SK-N-SH (cell line): ENCODE data around the gene SEMA3A. TPM values are rescaled to one million over a fixed set of nuclear protein-coding genes. Genes with fewer than 3 reads are reported as not detected.
"Not testable (repeated sequence)": the region's sequence is repeated elsewhere in the genome, so short reads cannot be mapped to it uniquely, and the experiment has no call there.

ENCODE experiments used
- CTCF ChIA-PET: fragments of 300-600, 350-600 bp; formaldehyde crosslinking; extraction: SDS; loops from one replicate; lab custom pipeline; 2021; lab: Yijun Ruan, JAX
- POLR2A ChIA-PET: fragments of 350-600 bp; sonication (Branson Sonifier 250); formaldehyde crosslinking; extraction: SDS; loops from one replicate; lab custom pipeline; 2020; ENCODE audit warnings: antibody characterized with exemption, inconsistent platforms; lab: Yijun Ruan, JAX
- DNase-seq: peaks from one replicate; pipeline ENCODE4 v3.0.0; 2012
- H2AFZ ChIP-seq: fragments of 200-600 bp; sonication (generic); 2 replicates; pipeline ENCODE4 v1.8.1; 2016; ENCODE audit warnings: antibody characterized with exemption, mild to moderate bottlenecking, low read depth
- H3F3A ChIP-seq: fragments of 200-600 bp; sonication (generic); replicated peaks from 2 replicates; pipeline ENCODE3; 2016; ENCODE audit warnings: antibody characterized with exemption, mild to moderate bottlenecking; ENCODE audit not compliant: insufficient read depth
- H3K27ac ChIP-seq, 2 experiments: fragments of 200-500 bp in 1 of 2; fragments of 200-600 bp in 1 of 2; sonication (Bioruptor generic) in 1 of 2; sonication (generic), shearing (Covaris generic) in 1 of 2; 2 replicates each; pipeline versions ENCODE4 v1.5.1 to v1.6.1; 2014 to 2016; ENCODE audit warnings: low read depth in 2 of 2, inconsistent platforms in 1 of 2, low read length in 1 of 2, mild to moderate bottlenecking in 1 of 2, mixed read lengths in 1 of 2
- H3K27me3 ChIP-seq: fragments of 200-600 bp; sonication (generic), shearing (Covaris generic); 2 replicates; pipeline ENCODE4 v1.6.1; 2016; ENCODE audit warnings: mixed run types; ENCODE audit not compliant: insufficient read depth
- H3K36me3 ChIP-seq, 2 experiments: fragments of 200-500 bp in 1 of 2; fragments of 200-600 bp in 1 of 2; sonication (Bioruptor generic) in 1 of 2; sonication (generic) in 1 of 2; replicated peaks in 1 of 2; 2 replicates each; pipeline versions ENCODE3 to v1.5.1; 2014 to 2016; ENCODE audit warnings: low read length in 1 of 2, mild to moderate bottlenecking in 1 of 2; ENCODE audit not compliant: insufficient read depth in 2 of 2, control insufficient read depth in 1 of 2
- H3K4me1 ChIP-seq, 2 experiments: fragments of 200-500 bp in 1 of 2; fragments of 200-600 bp in 1 of 2; sonication (Bioruptor generic) in 1 of 2; sonication (generic), shearing (Covaris generic) in 1 of 2; 2 replicates each; pipeline versions ENCODE4 v1.5.1 to v1.6.1; 2014 to 2016; ENCODE audit warnings: low read depth in 1 of 2, low read length in 1 of 2, mixed run types in 1 of 2; ENCODE audit not compliant: insufficient read depth in 2 of 2, control insufficient read depth in 1 of 2
- H3K4me2 ChIP-seq: fragments of 200-600 bp; sonication (generic), shearing (Covaris generic); 2 replicates; pipeline ENCODE4 v1.6.1; 2017; ENCODE audit warnings: mixed run types
- H3K4me3 ChIP-seq, 2 experiments: fragments of 200-500 bp in 1 of 2; fragments of 200-600 bp in 1 of 2; sonication (Bioruptor generic) in 1 of 2; sonication (generic), shearing (Covaris generic) in 1 of 2; 2 replicates each; pipeline versions ENCODE4 v1.5.1 to v1.8.1; 2014 to 2016; ENCODE audit warnings: low read depth in 2 of 2, inconsistent platforms in 1 of 2, low read length in 1 of 2, mild to moderate bottlenecking in 1 of 2, mixed read lengths in 1 of 2, moderate library complexity in 1 of 2
- H3K79me2 ChIP-seq: fragments of 200-600 bp; sonication (generic); 2 replicates; pipeline ENCODE4 v1.8.1; 2017; ENCODE audit warnings: mild to moderate bottlenecking; ENCODE audit not compliant: insufficient read depth
- H3K9ac ChIP-seq: fragments of 200-600 bp; sonication (generic); 2 replicates; pipeline ENCODE4 v1.6.1; 2017; ENCODE audit warnings: mixed run types
- H3K9me2 ChIP-seq: fragments of 200-600 bp; sonication (generic); 2 replicates; pipeline ENCODE4 v1.6.1; 2017; ENCODE audit warnings: mixed run types
- H3K9me3 ChIP-seq: fragments of 200-600 bp; sonication (generic); 2 replicates; pipeline ENCODE4 v1.6.1; 2017; ENCODE audit warnings: mixed run types, mild to moderate bottlenecking, moderate library complexity
- H4K20me1 ChIP-seq: fragments of 200-600 bp; sonication (generic); 2 replicates; pipeline ENCODE4 v1.6.1; 2017; ENCODE audit warnings: mild to moderate bottlenecking, mixed run types; ENCODE audit not compliant: insufficient read depth
- ELF1 ChIP-seq: IDR thresholded peaks from 2 replicates; pipeline ENCODE4 v1.4.0; 2012
- EP300 ChIP-seq, 2 experiments: IDR thresholded peaks; 2 replicates each; pipeline versions ENCODE4 v1.4.0 to v1.6.1; 2012; ENCODE audit warnings: borderline replicate concordance in 1 of 2, low read depth in 1 of 2, low read length in 1 of 2
- FOXJ3 ChIP-seq: sonication (generic); formaldehyde crosslinking; IDR thresholded peaks from 2 replicates; pipeline ENCODE4 v1.5.1; 2020; ENCODE audit warnings: mild to moderate bottlenecking, missing genetic modification reagents
- IRF3 ChIP-seq: fragments of 150-350 bp; IDR thresholded peaks from 2 replicates; pipeline ENCODE4 v1.6.1; 2016; ENCODE audit warnings: mild to moderate bottlenecking, low read depth, low read length
- MAX ChIP-seq: IDR thresholded peaks from 2 replicates; pipeline ENCODE4 v1.4.0; 2012; ENCODE audit warnings: low read depth
- MEF2A ChIP-seq: IDR thresholded peaks from 2 replicates; pipeline ENCODE4 v1.4.0; 2012; ENCODE audit warnings: low read depth, borderline replicate concordance
- MXI1 ChIP-seq: IDR thresholded peaks from 2 replicates; pipeline ENCODE4 v1.6.1; 2012; ENCODE audit warnings: mild to moderate bottlenecking, low read depth, low read length, improper control_type of control experiment
- NFIC ChIP-seq: IDR thresholded peaks from 2 replicates; pipeline ENCODE4 v1.4.0; 2012; ENCODE audit warnings: borderline replicate concordance
- POLR2AphosphoS5 ChIP-seq: IDR thresholded peaks from 2 replicates; pipeline ENCODE4 v1.6.1; 2012; ENCODE audit warnings: low read depth, low read length
- RFX5 ChIP-seq: IDR thresholded peaks from 2 replicates; pipeline ENCODE4 v1.6.1; 2012; ENCODE audit warnings: mild to moderate bottlenecking, improper control_type of control experiment, low read length
- RXRA ChIP-seq: IDR thresholded peaks from 2 replicates; pipeline ENCODE4 v1.4.0; 2012; ENCODE audit warnings: low read depth, mild to moderate bottlenecking, borderline replicate concordance
- TAF1 ChIP-seq: IDR thresholded peaks from 2 replicates; pipeline ENCODE4 v1.6.1; 2012; ENCODE audit warnings: low read depth, mild to moderate bottlenecking, low read length, moderate library complexity, borderline replicate concordance
- TCF12 ChIP-seq: IDR thresholded peaks from 2 replicates; pipeline ENCODE4 v1.4.0; 2012
- ZBTB33 ChIP-seq: IDR thresholded peaks from 2 replicates; pipeline ENCODE4 v1.4.0; 2012; ENCODE audit warnings: low read depth, borderline replicate concordance
- WGBS: methylation state at CpG from one replicate; pipeline ENCODE4 v1.1.6; 2017; ENCODE audit warnings: low lambda C conversion rate; 5-methylcytosine and 5-hydroxymethylcytosine counted together
- polyA plus RNA-seq, 3 experiments: library from polyadenylated mRNA; depleted of rRNA; stranded (reverse); fragments of >200 nt; gene quantifications; 2 replicates each; pipeline ENCODE4 v1.2.3, GENCODE V29; 2012

SEMA3A gene
- polyA plus RNA-seq, 1 of the 3 experiments (the other 2 are of a cell fraction), result 15.9 TPM

GRCh38 chr7:84152995-84153394, 41.6 kb downstream of the SEMA3A start:
- Histone ChIP-seq H3K4me3 (no peak overlapping the region), H3K4me1 (peaks cover 0 to 29% of the 10 kb centered on the region in 2 experiments; a peak in 2 of 4 replicates)
- no peak for TF ChIP-seq MXI1
- no peak for TF ChIP-seq FOXJ3 (CRISPR knock-in tag)
- TF ChIP-seq RFX5, result no peak
- TF ChIP-seq ELF1, result no peak
- no peak for TF ChIP-seq NFIC
- no peak for TF ChIP-seq POLR2AphosphoS5
- no peak for TF ChIP-seq TAF1
- no peak for TF ChIP-seq MAX
- no peak for TF ChIP-seq IRF3
- TF ChIP-seq MEF2A, result no peak
- no peak for TF ChIP-seq EP300 (IDR thresholded peaks at IDR 0.05; ENCODE audit: borderline replicate concordance in 1 of 2, low read depth in 1 of 2, low read length in 1 of 2)
- TF ChIP-seq ZBTB33, result no peak
- no peak for TF ChIP-seq TCF12
- no peak for TF ChIP-seq RXRA
- TF ChIP-seq, all 33 proteins: peak for 0
- Histone ChIP-seq H2AFZ (no peak overlapping the region), H3K27ac (no peak overlapping the region), H3K4me2 (no peak overlapping the region), H3K9me2 (no peaks in the 10 kb centered on the region), H3K79me2 (no peaks in the 10 kb centered on the region), H3K27me3 (no peaks in the 10 kb centered on the region), H3F3A (no peaks in the 10 kb centered on the region), H3K9ac (no peak overlapping the region), H3K36me3 (no peaks in the 10 kb centered on the region), H3K9me3 (no peaks in the 10 kb centered on the region), H4K20me1 (no peaks in the 10 kb centered on the region)
- ChIA-PET POLR2A (no interaction called here), CTCF (interaction anchor here (1.4 kb wide), 1 partner anchor 10 kb away, joined by 6 read pairs; no protein-coding TSS in a partner anchor)
- DNase-seq, result no peak

- H3K27me3 ChIP-seq, H3K4me3 ChIP-seq, H3F3A ChIP-seq, H3K9me2 ChIP-seq, POLR2A ChIA-PET, CTCF ChIA-PET, H3K4me2 ChIP-seq, H3K27ac ChIP-seq, H3K9ac ChIP-seq, H3K9me3 ChIP-seq, H2AFZ ChIP-seq, DNase-seq, H4K20me1 ChIP-seq, H3K79me2 ChIP-seq, H3K36me3 ChIP-seq: not testable (repeated sequence)
- H3K4me1 ChIP-seq, result peaks cover 11 to 22% of the 10 kb centered on the region in 2 experiments; a peak in 2 of 4 replicates
- WGBS, result 92% methylated on average over 22 of the region's 22 CpGs
Measured at GRCh38 chr7:84150370-84150769, 44.2 kb downstream of the SEMA3A start.
